ENCODE measurements around the gene RPS21.

RPS21 gene

GRCh38 chr20:62426699-62427131, 39.8 kb downstream of the RPS21 start:
- DNase-seq (ENCODE audit: low spot score), result no peak

- no peak for DNase-seq (ENCODE audit: low spot score)
These were observed 40.5 kb downstream of the RPS21 start, which contains the start of gene RBBP8NL for GRCh38 chr20:62427172-62428001. TSS of gene RBBP8NL (minus strand) at chr20:62427539. CDS start at chr20:62419647, 7,892 bp downstream.

- no peak for DNase-seq (ENCODE audit: low spot score)
These were observed 41.1 kb downstream of the RPS21 start for GRCh38 chr20:62428002-62428372.

- no peak for DNase-seq (ENCODE audit: low spot score)
These were observed 41.7 kb downstream of the RPS21 start for GRCh38 chr20:62428396-62429295.

GRCh38 chr20:62429455-62430310, 42.8 kb downstream of the RPS21 start:
- DNase-seq (ENCODE audit: low spot score), result no peak

GRCh38 chr20:62430311-62430853, 43.5 kb downstream of the RPS21 start:
- no peak for DNase-seq (ENCODE audit: low spot score)

- DNase-seq (ENCODE audit: low spot score), result no peak
These were observed 44.1 kb downstream of the RPS21 start for GRCh38 chr20:62430866-62431447.

- DNase-seq (ENCODE audit: low spot score), result no peak
These were observed 47.0 kb downstream of the RPS21 start for GRCh38 chr20:62433658-62434497.

- no peak for DNase-seq (ENCODE audit: low spot score)
These were observed 49.8 kb downstream of the RPS21 start for GRCh38 chr20:62436692-62437091.

GRCh38 chr20:62437496-62437895, 50.6 kb downstream of the RPS21 start:
- DNase-seq (ENCODE audit: low spot score), result no peak

GRCh38 chr20:62437927-62438326, 51.0 kb downstream of the RPS21 start:
- no peak for DNase-seq (ENCODE audit: low spot score)
